Measurements from ENCODE around the gene GNA15. TPM values are rescaled to one million over a fixed set of nuclear protein-coding genes. Genes with fewer than 3 reads are reported as not detected.
"Not testable (repeated sequence)": the region's sequence is repeated elsewhere in the genome, so short reads cannot be mapped to it uniquely, and the experiment has no call there.

The GNA15 gene
- total RNA-seq: not detected
- not detected for polyA plus RNA-seq (2013, experiment 1 of 2)
- polyA plus RNA-seq (2013, experiment 2 of 2): not detected
- long read RNA-seq, experiment 1: 0 reads
- long read RNA-seq, experiment 2: 0 reads
- long read RNA-seq, experiment 3: 0 reads
- long read RNA-seq, experiment 4: 0 reads

GRCh38 chr19:3135961-3136683, at the start of gene GNA15:
TSS of gene GNA15 (plus strand) at chr19:3136033. CDS start at chr19:3136451, 418 bp downstream.
- Histone ChIP-seq H3K4me1 (ENCODE audit: control insufficient read depth, insufficient read depth, low read length) (no peaks in the 10 kb centered on the region), H3K27ac (ENCODE audit: low read depth, low read length) (no peak within 1 kb of the TSS), H3K9me3 (ENCODE audit: control insufficient read depth, low read length) (no peaks in the 10 kb centered on the region), H3K4me3 (ENCODE audit: low read length) (no peak within 1 kb of the TSS), H3K27me3 (ENCODE audit: control insufficient read depth, insufficient read depth, low read length, poor library complexity, severe bottlenecking) (no peaks in the 10 kb centered on the region), H3K9ac (ENCODE audit: extremely low read depth, low read length, poor library complexity, severe bottlenecking) (no peak within 1 kb of the TSS), H3K36me3 (ENCODE audit: control insufficient read depth, insufficient read depth, low read length) (no peaks in the 10 kb centered on the region)
- Mint-ChIP-seq H3K27me3 (ENCODE audit: insufficient read depth) (no peaks in the 10 kb centered on the region), H3K4me3 (no peak within 1 kb of the TSS), H3K4me1 (peaks cover 3% of the 10 kb centered on the region), H3K27ac (no peak within 1 kb of the TSS), H3K9me3 (no peaks in the 10 kb centered on the region), H3K36me3 (ENCODE audit: low read depth) (no peaks in the 10 kb centered on the region)
- 92% methylated on average over 23 to 36 of the region's 40 CpGs for WGBS, 2 experiments (ENCODE audit: insufficient coverage in 1 of 2, insufficient read length in 1 of 2)
- DNase-seq: peak; percentile 44
- TF ChIP-seq CTCF (conservative IDR thresholded peaks at IDR 0.05): no peak

- no peaks in the 10 kb centered on the region for H3K27me3 Mint-ChIP-seq (ENCODE audit: insufficient read depth)
- no peaks in the 10 kb centered on the region for H3K9me3 ChIP-seq (ENCODE audit: control insufficient read depth, low read length)
- no peak for DNase-seq
- no peak overlapping the region for H3K4me3 Mint-ChIP-seq
- peaks cover 6% of the 10 kb centered on the region for H3K4me1 Mint-ChIP-seq
- no peak overlapping the region for H3K27ac ChIP-seq (ENCODE audit: low read depth, low read length)
- H3K9ac ChIP-seq (ENCODE audit: extremely low read depth, low read length, poor library complexity, severe bottlenecking): no peak overlapping the region
- H3K4me3 ChIP-seq (ENCODE audit: low read length): no peak overlapping the region
- no peak overlapping the region for H3K27ac Mint-ChIP-seq
- no peaks in the 10 kb centered on the region for H3K36me3 Mint-ChIP-seq (ENCODE audit: low read depth)
- no peak for TF ChIP-seq CTCF (conservative IDR thresholded peaks at IDR 0.05)
- no peaks in the 10 kb centered on the region for H3K27me3 ChIP-seq (ENCODE audit: control insufficient read depth, insufficient read depth, low read length, poor library complexity, severe bottlenecking)
- H3K36me3 ChIP-seq (ENCODE audit: control insufficient read depth, insufficient read depth, low read length): no peaks in the 10 kb centered on the region
- no peaks in the 10 kb centered on the region for H3K4me1 ChIP-seq (ENCODE audit: control insufficient read depth, insufficient read depth, low read length)
- no peaks in the 10 kb centered on the region for H3K9me3 Mint-ChIP-seq
- 82 to 93% methylated on average over 4 to 9 of the region's 10 CpGs for WGBS, 2 experiments (ENCODE audit: insufficient coverage in 1 of 2, insufficient read length in 1 of 2)
These were observed 48.1 kb upstream of the GNA15 start for GRCh38 chr19:3087769-3088168.

GRCh38 chr19:3089299-3089855, 46.5 kb upstream of the GNA15 start:
- H3K4me1 Mint-ChIP-seq; DNase-seq; H3K4me3 Mint-ChIP-seq; H3K36me3 ChIP-seq (ENCODE audit: control insufficient read depth, insufficient read depth, low read length); H3K27me3 Mint-ChIP-seq (ENCODE audit: insufficient read depth); H3K4me3 ChIP-seq (ENCODE audit: low read length); H3K9me3 ChIP-seq (ENCODE audit: control insufficient read depth, low read length); H3K27ac Mint-ChIP-seq; H3K27ac ChIP-seq (ENCODE audit: low read depth, low read length); H3K9ac ChIP-seq (ENCODE audit: extremely low read depth, low read length, poor library complexity, severe bottlenecking); H3K9me3 Mint-ChIP-seq; H3K27me3 ChIP-seq (ENCODE audit: control insufficient read depth, insufficient read depth, low read length, poor library complexity, severe bottlenecking); H3K4me1 ChIP-seq (ENCODE audit: control insufficient read depth, insufficient read depth, low read length); H3K36me3 Mint-ChIP-seq (ENCODE audit: low read depth): not testable (repeated sequence)
- WGBS, 2 experiments (ENCODE audit: insufficient coverage in 1 of 2, insufficient read length in 1 of 2): 88 to 100% methylated on average over 1 to 7 of the region's 7 CpGs
